ENCODE measurements around the gene DDX21. TPM values are rescaled to one million over a fixed set of nuclear protein-coding genes. Genes with fewer than 3 reads are reported as not detected.
"Not testable (repeated sequence)": the region's sequence is repeated elsewhere in the genome, so short reads cannot be mapped to it uniquely, and the experiment has no call there.

The DDX21 gene
- total RNA-seq, 1 donor from 2014 or later, result 84.9 TPM

- H3K4me3 ChIP-seq (ENCODE audit: low read depth, low read length), result no peak overlapping the region
- no peak for DNase-seq (ENCODE audit: low read depth)
- TF ChIP-seq CTCF (conservative IDR thresholded peaks at IDR 0.05; ENCODE audit: low read depth, low read length), result no peak
Measured at GRCh38 chr10:68959695-68960527, 3.9 kb downstream of the DDX21 start.

- H3K4me3 ChIP-seq (ENCODE audit: low read depth, low read length), result no peak overlapping the region
- DNase-seq (ENCODE audit: low read depth), result no peak
- TF ChIP-seq CTCF (conservative IDR thresholded peaks at IDR 0.05; ENCODE audit: low read depth, low read length), result no peak
Measured at GRCh38 chr10:68963151-68963550, 7.2 kb downstream of the DDX21 start.

- TF ChIP-seq CTCF (conservative IDR thresholded peaks at IDR 0.05; ENCODE audit: low read depth, low read length), result no peak
- H3K4me3 ChIP-seq (ENCODE audit: low read depth, low read length), result no peak overlapping the region
- DNase-seq (ENCODE audit: low read depth), result no peak
Measured at GRCh38 chr10:68973975-68974374, 18.0 kb downstream of the DDX21 start.

- H3K4me3 ChIP-seq (ENCODE audit: low read depth, low read length); DNase-seq (ENCODE audit: low read depth): not testable (repeated sequence)
Measured at GRCh38 chr10:68975936-68976473, 20.0 kb downstream of the DDX21 start.

GRCh38 chr10:68979738-68980137 is 23.8 kb downstream of the DDX21 start:
- not testable (repeated sequence) for DNase-seq (ENCODE audit: low read depth); H3K4me3 ChIP-seq (ENCODE audit: low read depth, low read length)

GRCh38 chr10:68981074-68981473 is 25.1 kb downstream of the DDX21 start:
- TF ChIP-seq CTCF (conservative IDR thresholded peaks at IDR 0.05; ENCODE audit: low read depth, low read length), result peak; percentile 45
- H3K4me3 ChIP-seq (ENCODE audit: low read depth, low read length), result no peak overlapping the region
- DNase-seq (ENCODE audit: low read depth), result no peak

- no peak overlapping the region for H3K4me3 ChIP-seq (ENCODE audit: low read depth, low read length)
- TF ChIP-seq CTCF (conservative IDR thresholded peaks at IDR 0.05; ENCODE audit: low read depth, low read length), result no peak
- no peak for DNase-seq (ENCODE audit: low read depth)
Measured at GRCh38 chr10:68982389-68982788, 26.4 kb downstream of the DDX21 start.

- H3K4me3 ChIP-seq (ENCODE audit: low read depth, low read length), result no peak overlapping the region
- DNase-seq (ENCODE audit: low read depth), result no peak
- TF ChIP-seq CTCF (conservative IDR thresholded peaks at IDR 0.05; ENCODE audit: low read depth, low read length), result no peak
Measured at GRCh38 chr10:68987611-68988010, 31.6 kb downstream of the DDX21 start.

Data from epithelial cell of proximal tubule (primary cell).